NOMO-1 treated with dmso at 0.1 percent for 144 hours (cell line): ENCODE data around the gene SALL4.
"Not testable (repeated sequence)": the region's sequence is repeated elsewhere in the genome, so short reads cannot be mapped to it uniquely, and the experiment has no call there.

ENCODE experiments used
- DNase-seq: peaks from one replicate; lab custom pipeline; 2025; ENCODE audit not compliant: unreplicated experiment; lab: John Stamatoyannopoulos, UW

The SALL4 gene

DNA sequence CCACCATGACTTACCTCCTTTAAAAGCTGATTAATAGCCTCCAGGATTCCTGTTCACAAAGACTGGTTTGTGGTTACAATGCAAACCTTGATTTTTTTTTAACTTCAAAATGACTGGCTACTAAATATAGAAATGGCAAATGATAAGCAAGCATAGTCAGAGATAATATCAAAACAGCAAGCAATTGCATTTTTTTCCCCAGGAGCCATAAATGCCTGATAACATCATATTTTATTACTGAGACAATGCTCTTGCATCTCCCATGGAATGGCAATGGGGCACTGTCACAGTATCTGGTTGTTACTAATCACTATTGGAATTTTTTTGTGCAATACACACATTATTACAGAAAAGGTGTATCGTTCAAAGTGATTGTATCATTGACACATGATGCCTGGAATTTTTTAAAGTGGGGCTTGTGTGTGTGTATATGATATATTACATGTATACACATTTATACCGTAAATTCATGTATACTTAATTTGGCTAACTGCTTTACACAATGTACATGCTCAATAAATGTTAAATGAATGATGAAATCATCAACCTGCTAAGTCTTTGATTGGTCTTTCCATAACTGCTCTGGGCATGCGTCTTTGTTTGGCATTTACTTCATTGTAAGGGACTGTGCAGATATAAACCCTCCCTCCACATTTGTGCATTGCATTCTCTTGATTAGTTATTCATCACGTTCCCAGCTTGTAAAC, 980 bp upstream of the SALL4 start:
- no peak for DNase-seq

DNA sequence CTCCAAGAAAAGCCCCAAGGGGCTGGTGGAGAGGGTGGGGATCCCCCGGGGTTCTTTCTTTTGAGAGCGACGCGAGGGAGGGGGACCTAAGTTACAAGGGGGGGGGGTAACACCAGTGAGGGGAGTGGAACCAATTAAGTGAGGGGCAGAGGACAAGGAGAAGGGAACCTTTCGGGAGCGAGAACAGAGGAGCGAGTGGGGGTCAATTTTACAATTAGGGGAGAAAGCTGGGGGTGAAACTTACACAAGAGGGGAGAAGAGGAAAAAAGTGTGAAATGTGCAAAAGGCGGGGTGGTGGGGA, 548 bp downstream of the SALL4 start:
- no peak for DNase-seq

DNA sequence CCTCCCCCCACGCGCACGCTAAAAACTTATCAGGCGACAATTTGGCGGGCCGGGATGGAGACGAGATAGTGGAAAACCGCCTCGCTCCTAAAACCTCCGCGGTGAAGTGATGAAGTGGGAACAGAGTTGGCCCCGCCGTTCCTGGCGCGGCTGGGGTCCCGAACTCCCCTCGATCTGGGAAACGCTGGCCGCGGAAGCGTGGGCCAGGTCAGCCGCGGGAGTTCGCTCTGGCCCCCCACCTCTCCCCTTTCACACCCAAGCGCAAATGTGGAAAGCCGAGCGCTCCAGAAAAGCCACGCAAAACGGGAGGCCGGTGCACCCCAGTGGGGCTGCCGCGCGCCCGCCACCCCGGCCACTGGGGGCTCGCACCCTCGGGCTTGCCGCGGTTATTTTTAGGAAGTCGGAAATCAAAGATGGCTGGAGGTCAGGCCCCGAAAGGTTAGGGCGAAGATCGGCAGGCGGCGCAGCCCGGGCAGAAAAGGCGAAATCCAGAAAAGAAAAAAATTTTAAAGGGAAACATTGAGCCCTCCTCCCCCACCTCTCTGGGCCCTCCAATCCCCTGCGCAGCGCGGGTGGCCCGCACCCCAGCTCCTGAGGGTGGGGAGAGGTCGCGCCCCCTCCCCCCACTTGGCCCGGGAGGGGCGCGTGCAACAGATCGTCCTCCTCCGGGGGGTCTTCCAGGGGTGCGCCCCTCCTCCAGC, 1.0 kb downstream of the SALL4 start:
- DNase-seq: peak; percentile 49

DNA sequence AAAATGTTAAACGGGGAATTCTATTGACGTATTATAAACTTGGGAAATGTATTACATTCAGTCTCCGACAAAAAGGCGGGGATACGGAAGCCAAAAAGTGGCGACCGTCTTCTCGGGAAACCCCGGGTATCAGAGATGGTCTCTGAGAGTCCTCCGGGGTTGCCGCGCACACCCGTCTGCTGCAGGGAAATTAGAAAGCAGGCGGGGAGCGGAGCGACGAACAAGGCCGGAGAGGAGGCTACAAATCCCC, 1.5 kb downstream of the SALL4 start:
- DNase-seq: no peak

DNA sequence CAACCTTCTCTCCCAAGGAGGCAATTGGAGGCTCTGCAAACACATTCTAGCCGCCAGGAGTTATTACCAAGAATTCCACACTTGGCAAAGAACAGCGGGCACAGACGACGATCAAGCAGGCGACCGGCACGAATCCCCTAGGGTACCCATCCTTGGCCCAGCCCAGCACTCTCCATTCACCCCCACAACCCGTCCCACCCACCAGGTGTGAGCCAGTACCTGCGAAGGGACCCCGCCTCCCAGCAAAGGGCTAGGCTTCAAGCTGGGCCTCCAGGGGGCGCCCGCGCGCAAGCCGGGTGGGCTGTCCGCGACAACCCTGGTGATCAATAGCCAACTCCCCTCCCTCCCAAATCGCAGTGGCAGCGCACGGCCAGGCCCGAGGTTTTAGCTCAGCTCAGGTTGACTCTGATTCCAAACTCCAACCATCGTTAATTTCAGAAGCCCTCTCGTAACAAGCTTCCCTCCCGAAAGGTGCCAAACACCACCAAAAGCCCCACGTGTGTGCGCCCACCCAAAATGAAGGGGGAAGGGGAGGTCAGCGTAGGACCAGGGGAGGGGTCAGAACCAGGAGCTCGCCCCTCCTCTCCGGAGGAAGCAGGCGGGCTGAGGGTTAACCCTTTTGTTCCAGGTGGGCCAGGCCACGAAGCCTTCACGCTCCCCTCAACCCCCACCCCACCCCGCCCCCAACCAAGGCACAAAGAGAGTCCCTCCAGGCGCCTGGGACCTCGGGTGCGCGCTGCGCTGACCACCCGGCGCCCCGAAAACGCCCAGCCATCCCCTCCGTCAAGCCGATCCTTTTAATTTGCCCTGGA, 2.1 kb downstream of the SALL4 start:
- DNase-seq: peak; percentile 14

DNA sequence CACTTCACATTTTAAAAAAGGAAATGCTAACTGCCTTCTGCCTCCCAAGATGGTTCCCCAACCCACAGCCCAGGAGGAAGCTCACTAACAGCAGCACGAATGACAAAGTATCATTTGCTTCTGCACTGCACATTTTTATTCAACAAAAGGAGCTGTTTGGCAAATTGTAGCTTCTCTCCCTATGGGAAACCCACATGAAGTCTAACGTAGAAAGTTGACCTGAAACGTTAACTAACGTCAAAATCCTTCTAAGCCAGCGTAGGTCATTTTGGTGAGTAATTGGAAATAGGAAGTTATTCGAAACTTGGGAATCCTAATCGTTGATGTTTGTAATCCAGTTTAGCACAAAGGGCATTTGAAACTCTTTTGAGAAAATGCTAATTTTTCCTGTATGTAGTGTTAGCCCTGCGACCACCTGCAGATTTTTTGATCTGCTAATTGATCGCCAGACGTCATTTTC, 2.9 kb downstream of the SALL4 start:
- peak; percentile 4 for DNase-seq

DNA sequence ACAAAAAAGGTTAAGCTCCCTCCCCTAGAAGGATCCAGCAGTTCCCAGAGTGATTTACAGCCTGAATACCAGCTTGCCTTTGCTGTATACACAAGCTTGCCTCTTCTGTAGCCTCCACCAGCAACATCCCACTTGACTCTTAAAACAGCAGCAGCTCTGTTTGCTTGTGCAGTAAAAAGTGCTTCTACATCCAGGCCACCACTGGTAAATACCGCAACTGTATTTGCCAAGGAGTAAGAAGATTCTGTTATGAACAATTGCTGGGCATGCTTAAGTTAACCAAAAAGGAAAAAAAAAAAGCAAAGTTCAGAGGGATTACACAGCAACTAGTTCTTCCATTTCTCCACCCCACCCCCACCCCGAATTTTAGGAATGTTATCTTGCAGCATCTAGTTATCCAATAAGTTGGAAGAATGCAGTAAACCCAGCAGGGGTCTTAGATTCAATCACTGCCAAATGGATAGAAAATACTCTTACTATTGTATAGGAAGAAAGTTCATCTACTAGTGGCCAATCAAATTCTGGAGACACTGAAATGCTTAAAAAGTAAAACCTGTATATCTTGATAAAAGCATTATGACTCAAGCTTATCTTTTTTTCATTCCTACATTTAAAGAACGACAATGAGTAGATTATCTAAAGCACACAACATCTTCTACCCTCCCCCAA, 4.8 kb downstream of the SALL4 start:
- no peak for DNase-seq

DNA sequence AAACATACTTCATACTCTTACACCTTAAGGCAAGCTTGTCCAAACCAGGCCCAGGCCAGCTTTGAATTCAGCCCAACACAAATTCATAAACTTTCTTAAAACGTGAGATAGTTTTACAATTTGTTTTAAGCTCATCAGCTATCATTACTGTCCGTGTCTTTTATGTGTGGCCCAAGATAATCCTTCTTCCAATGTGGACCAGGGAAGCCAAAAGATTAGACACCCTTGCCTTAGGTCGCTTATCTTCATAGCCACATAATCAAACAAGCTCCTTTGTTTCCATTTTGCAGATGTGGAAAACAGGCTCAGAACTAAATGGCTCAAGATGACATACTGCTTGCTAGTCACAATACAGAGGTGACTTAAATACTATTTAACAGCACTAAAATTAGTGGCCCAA, 6.0 kb downstream of the SALL4 start:
- DNase-seq: no peak

DNA sequence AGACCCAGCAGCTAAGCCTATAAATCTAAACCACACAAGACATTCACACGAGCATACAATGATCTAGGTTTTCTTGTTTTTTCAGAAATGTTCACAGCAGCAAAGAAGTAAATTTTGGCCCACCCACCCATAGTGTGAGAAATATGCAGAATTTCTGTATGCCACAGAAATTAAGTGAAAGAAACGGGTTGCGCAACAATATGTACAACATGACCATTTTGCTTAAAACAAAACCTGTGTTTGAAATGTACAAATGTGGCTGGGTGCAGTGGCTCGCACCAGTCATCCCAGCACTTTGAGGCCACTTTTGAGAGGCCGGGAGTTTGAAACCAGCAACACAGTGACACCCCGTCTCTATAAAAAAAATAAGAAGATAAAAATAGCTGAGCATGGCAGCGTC, 9.4 kb downstream of the SALL4 start:
- DNase-seq: no peak

DNA sequence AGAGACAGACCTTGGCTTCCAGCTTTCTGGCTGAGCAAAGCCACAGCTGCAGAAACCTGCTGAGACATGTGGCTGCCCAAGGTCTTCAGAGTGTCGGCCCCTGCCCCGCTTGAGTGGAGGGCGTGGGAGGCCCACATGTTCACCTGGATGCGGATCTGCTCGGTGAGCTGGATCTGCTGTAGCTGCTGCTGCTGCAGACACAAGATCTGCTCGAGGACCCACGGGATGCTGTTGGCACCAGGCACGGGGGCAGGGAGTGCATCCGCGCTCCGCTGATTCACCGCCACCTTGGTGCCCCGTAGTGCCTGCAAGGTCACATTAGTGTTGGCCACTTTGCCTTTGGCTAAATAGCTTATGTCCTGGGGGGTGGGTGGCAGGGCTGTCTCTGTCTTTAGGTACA, 10.7 kb downstream of the SALL4 start:
- no peak for DNase-seq

DNA sequence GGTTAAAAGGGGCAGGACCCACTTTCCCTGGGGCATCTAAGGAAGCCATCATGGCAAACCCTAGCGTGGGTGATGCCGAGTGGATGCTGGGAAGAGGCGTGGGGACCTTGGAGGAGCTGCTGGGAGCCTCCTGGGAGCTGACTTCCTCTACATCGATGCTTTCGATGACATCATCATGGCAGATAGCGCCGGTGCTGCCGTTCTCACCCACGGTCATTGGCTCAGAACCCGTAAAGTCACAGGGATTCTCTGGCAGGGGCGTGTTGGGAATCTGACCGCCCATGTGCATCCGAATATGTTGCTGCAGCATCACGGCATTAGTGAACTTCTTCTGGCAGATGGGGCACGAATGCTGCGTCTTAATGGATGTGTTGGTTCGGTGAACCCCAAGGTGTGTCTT, 12.1 kb downstream of the SALL4 start:
- no peak for DNase-seq

DNA sequence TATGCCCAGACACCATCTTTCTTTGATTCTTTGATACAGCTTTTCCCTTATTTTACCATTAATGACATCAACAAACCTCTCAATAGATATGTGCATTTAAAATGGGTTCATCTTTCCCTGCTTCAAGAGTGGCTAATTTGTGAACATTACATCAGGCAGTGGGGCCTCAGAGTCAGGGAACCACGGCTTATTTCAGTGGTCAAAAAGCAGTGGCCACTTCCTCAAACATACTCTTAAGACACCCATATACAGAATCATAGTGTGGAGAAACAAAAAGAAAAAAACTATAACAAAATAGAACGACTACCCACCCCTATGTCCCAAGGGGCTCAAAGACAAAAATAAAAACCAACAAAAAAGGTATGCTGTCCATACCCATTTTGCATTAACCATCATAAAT, 12.9 kb downstream of the SALL4 start:
- no peak for DNase-seq

DNA sequence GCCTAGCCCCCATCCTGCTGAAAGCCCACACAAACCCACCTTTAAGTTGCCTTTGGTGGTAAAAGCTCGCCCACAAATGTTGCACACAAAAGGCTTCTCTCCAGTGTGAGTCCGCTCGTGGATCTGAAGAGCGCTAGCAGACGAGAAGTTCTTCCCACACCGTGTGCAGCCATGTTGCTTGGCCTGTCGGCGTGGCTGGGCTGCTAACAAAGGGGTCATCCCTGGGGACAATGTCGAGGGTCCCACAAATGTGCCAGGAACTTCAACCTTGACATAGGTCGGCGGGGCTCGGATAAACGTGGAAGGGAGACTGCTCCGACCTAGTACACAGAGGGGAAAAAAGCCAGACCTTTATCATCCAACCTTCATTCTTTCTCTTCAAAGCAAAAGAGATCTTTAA, 13.5 kb downstream of the SALL4 start:
- DNase-seq: no peak

DNA sequence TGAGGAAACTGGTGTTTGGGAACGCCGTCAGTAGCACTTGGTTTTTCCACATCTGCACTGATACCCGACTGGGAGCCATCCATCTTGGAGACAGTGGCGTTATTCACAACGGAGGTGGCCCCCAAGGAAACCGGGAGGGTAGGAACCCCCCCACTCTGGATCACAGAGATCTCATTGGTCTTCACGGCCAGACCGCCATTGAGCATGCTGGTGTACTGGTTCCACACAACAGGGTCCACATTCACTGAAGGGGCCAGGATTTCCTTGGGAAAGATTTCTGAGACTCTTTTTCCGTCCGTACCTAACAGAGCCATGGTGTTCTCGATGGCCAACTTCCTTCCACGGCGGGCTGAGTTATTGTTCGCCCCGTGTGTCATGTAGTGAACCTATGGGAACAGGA, 18.0 kb downstream of the SALL4 start:
- no peak for DNase-seq

DNA sequence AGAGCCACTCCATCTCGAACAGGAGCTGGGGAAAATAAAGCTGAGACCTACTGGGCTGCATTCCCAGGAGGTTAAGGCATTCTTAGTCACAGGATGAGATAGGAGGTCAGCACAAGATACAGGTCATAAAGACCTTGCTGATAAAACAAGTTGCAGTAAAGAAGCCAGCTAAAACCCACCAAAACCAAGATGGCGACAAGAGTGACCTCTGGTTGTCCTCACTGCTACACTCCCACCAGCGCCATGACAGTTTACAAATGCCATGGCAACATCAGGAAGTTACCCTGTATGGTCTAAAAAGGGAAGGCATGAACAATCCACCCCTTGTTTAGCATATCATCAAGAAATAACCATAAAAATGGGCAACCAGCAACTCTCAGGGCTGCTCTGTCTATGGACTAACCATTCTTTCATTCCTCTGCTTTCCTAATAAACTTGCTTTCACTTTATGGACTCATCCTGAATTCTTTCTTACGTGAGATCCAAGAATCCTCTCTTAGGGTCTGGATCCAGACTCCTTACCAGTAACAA, 24.0 kb downstream of the SALL4 start:
- DNase-seq: not testable (repeated sequence)

DNA sequence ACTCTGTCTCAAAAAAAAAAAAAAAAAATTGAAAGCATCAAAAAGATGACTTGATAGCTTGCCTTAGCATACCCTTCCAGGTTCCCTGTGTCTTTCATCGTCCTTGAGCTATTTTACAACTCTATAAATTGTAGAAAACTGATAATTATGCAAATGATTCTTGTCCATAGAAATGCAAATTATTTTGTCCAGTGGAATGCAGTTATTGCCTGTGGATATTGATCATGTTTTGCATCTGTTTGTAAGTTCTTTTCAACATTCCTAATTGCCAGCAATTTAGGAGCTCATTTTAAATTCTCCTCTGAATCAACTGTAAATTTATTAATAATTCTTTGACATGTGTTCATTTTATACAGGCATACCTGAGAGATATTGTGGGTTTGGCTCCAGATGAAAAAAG, 27.1 kb downstream of the SALL4 start:
- DNase-seq: no peak

DNA sequence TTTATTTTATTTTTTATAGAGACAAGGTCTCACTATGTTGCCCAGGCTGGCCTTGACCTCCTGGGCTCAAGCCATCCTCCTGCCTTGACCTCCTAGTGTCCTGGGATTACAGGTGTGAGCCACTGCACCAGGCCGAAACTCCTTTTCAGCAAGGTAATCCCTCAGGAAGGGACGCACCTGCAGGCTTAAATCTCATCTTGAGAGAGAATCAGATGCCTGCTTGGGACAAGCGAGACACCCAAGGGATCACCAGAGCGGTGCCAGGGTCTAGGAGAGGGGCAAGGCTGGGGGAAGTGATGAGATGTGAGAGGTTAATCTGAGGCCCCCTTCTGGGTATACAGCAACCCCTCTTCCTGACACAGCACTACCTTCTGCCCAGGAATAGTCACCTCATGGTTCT, 30.1 kb downstream of the SALL4 start:
- no peak for DNase-seq

DNA sequence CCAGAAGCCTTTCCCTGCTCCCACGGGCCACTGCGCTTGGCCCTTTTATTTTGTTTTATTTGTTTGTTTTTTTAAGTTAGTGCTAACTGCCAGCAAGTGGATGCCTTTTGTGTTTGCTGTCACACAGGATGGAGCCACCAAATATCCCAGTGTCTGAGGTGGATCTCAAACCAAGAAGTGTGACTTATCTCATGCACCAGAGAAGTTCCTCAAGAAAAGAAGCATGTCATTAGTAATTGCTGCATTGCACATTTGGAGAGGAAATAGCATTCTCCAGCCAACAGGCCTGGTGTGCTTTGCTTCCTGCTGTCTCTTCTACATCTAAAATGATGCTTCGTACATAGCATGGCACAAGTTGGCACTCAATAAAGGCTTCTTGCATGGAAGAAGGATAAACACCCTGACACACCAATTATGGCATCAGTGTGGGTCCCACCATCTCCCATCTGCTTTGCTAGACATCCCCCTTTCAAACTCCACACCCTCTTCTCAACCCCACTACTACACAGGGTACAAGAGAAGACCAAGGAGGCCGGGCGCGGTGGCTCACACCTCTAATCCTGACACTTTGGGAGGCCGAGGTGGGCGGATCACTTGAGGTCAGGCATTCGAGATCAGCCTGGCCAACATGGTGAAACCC, 32.2 kb downstream of the SALL4 start:
- DNase-seq: no peak

DNA sequence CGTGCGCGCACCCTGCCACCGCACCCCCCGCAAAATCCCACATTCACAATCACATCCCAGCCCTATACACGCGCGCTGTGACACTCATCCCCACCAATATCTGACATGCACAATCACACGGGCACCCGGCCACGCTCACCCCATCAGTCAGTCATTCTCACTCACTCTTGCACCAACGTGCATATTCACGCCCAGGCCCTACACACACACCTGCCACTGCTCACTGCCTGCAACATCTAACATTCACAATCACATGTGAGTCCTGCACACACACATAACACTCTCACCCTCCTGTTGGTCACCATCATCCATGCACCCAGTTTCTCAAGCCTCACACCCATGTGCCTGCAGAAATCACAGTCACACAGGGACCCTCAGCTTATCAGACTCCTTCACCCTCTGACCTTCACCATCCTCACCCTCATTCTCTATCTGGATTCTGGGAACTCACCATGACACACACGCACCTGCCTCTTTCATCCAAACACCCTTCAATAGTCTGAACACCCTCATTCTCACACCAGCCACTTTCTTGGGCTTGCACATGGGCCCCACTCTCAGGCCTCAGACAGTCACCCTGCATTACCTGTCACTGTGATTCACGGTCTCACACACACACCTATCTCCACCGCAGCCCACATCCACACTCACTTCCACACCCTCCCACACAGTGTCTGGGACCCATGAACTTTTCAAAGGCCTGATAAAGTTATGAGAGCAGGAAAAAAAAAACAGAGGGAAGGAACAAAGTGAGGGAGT, 33.4 kb downstream of the SALL4 start:
- DNase-seq: no peak
